HepG2 (cell line): ENCODE results near the gene PAX4. TPM values are rescaled to one million over a fixed set of nuclear protein-coding genes. Genes with fewer than 3 reads are reported as not detected.

Source experiments
- ATAC-seq: fragments of 200-7000 bp; cut with Tn5 transposase; 3 replicates; pipeline ENCODE4 v1.9.1; 2020; ENCODE audit warnings: mild to moderate bottlenecking, moderate library complexity
- BruUV-seq: library from RNA; stranded (reverse); fragments of 400-500 nt; replicated peaks from 2 replicates; lab custom pipeline; 2021; lab: Mats Ljungman, UMichigan
- CTCF ChIA-PET: fragments of 300-600 bp; formaldehyde crosslinking; extraction: SDS; loops from one replicate; lab custom pipeline; 2021; ENCODE audit warnings: low total read pairs, inconsistent platforms, low intra/inter-chr PET ratio; lab: Yijun Ruan, JAX
- POLR2A ChIA-PET: fragments of 350-600 bp; sonication (Branson Sonifier 250); formaldehyde crosslinking; loops from one replicate; lab custom pipeline; 2020; ENCODE audit warnings: antibody characterized with exemption, inconsistent platforms; lab: Yijun Ruan, JAX
- DNase-seq: peaks from one replicate; pipeline ENCODE4 v3.0.0-alpha.2; 2015; ENCODE audit warnings: low spot score
- FAIRE-seq: peaks from 3 replicates; lab custom pipeline; 2011; peaks lifted over from hg19 to GRCh38; lab: Jason Lieb, UNC
- H2AFZ ChIP-seq: one replicate; pipeline ENCODE4 v1.6.1; 2011; ENCODE audit warnings: low read length, inconsistent platforms
- H3K27ac ChIP-seq: fragments of 300-600 bp; 3 replicates; pipeline ENCODE4 v1.8.0; 2011; ENCODE audit warnings: mixed run types, mild to moderate bottlenecking, mixed read lengths, low read length, inconsistent platforms; ENCODE audit not compliant: insufficient read depth; ENCODE audit errors: extremely low read length
- H3K27me3 ChIP-seq, 2 experiments: fragments of 200-600 bp in 1 of 2; 2 replicates in 1 of 2; 3 replicates in 1 of 2; pipeline versions ENCODE4 v1.6.0 to v1.8.0; 2011; ENCODE audit warnings: low read length in 2 of 2, mild to moderate bottlenecking in 2 of 2, moderate library complexity in 2 of 2, inconsistent platforms in 1 of 2; ENCODE audit not compliant: insufficient read depth in 2 of 2, control insufficient read depth in 1 of 2
- H3K36me3 ChIP-seq, 2 experiments: fragments of 200-600 bp in 1 of 2; replicated peaks in 1 of 2; 2 replicates in 1 of 2; 3 replicates in 1 of 2; pipeline versions ENCODE4 v1.5.1 to v1.8.0; 2011; ENCODE audit warnings: low read length in 2 of 2, inconsistent platforms in 1 of 2; ENCODE audit not compliant: insufficient read depth in 2 of 2, control insufficient read depth in 1 of 2
- H3K4me1 ChIP-seq: 2 replicates; pipeline ENCODE4 v1.5.1; 2012; ENCODE audit warnings: low read length, inconsistent platforms; ENCODE audit not compliant: insufficient read depth
- H3K4me2 ChIP-seq: 2 replicates; pipeline ENCODE4 v1.6.0; 2011; ENCODE audit warnings: low read depth, low read length, inconsistent platforms
- H3K4me3 ChIP-seq, 3 experiments: fragments of 200-600 bp in 1 of 3; sonication (generic), shearing (Covaris generic) in 1 of 3; replicated peaks in 1 of 3; 2 replicates each; pipeline ENCODE4 v1.5.1; 2011 to 2016; ENCODE audit warnings: low read length in 3 of 3, inconsistent platforms in 2 of 3, low read depth in 2 of 3, mild to moderate bottlenecking in 2 of 3, control low read depth in 1 of 3, mixed read lengths in 1 of 3; ENCODE audit not compliant: insufficient read depth in 1 of 3
- H3K79me2 ChIP-seq: one replicate; pipeline ENCODE4 v1.6.1; 2011; ENCODE audit warnings: low read length, inconsistent platforms; ENCODE audit not compliant: insufficient read depth
- H3K9ac ChIP-seq: 2 replicates; pipeline ENCODE4 v1.6.0; 2011; ENCODE audit warnings: mild to moderate bottlenecking, low read depth, low read length, inconsistent platforms; ENCODE audit not compliant: insufficient read depth
- H3K9me3 ChIP-seq: 2 replicates; pipeline ENCODE4 v1.5.1; 2012; ENCODE audit warnings: mild to moderate bottlenecking, low read length
- H4K20me1 ChIP-seq: 2 replicates; pipeline ENCODE4 v1.6.0; 2011; ENCODE audit warnings: inconsistent platforms, mild to moderate bottlenecking, low read length, moderate library complexity; ENCODE audit not compliant: insufficient read depth
- ARID2 ChIP-seq: sonication (generic); formaldehyde crosslinking; IDR thresholded peaks from 2 replicates; pipeline ENCODE4 v1.8.1; 2022; ENCODE audit warnings: mild to moderate bottlenecking, missing genetic modification reagents, borderline replicate concordance
- BCL6 ChIP-seq: IDR thresholded peaks from 2 replicates; pipeline ENCODE4 v1.6.1; 2016; ENCODE audit warnings: missing genetic modification reagents, missing compliant biosample characterization
- KLF11 ChIP-seq: IDR thresholded peaks from 2 replicates; pipeline ENCODE4 v1.6.1; 2016; ENCODE audit warnings: missing compliant biosample characterization
- KLF13 ChIP-seq: sonication (generic); formaldehyde crosslinking; IDR thresholded peaks from 2 replicates; pipeline ENCODE4 v1.4.0; 2020; ENCODE audit warnings: mild to moderate bottlenecking, missing genetic modification reagents
- MAFF ChIP-seq: IDR thresholded peaks from 2 replicates; pipeline ENCODE4 v1.6.1; 2011; ENCODE audit warnings: low read depth, low read length, improper control_type of control experiment
- MED1 ChIP-seq: sonication (generic); formaldehyde crosslinking; IDR thresholded peaks from 2 replicates; pipeline ENCODE4 v1.4.0; 2020; ENCODE audit warnings: missing genetic modification reagents
- NCOR1 ChIP-seq: fragments of 200-600 bp; sonication (generic); IDR thresholded peaks from 2 replicates; pipeline ENCODE4 v1.7.0; 2017; ENCODE audit warnings: antibody characterized with exemption, low read length, borderline replicate concordance
- SNAPC2 ChIP-seq: sonication (generic); formaldehyde crosslinking; IDR thresholded peaks from 2 replicates; pipeline ENCODE4 v1.8.1; 2022; ENCODE audit warnings: mild to moderate bottlenecking, missing genetic modification reagents
- WGBS: methylation state at CpG from one replicate; pipeline ENCODE4 v1.1.6; 2017; ENCODE audit warnings: low lambda C conversion rate; 5-methylcytosine and 5-hydroxymethylcytosine counted together
- in situ Hi-C: cut with HindIII; loops from 2 replicates; pipeline ENCODE4 v1.10.0; 2017; ENCODE audit warnings: low pct_unique_long_range_greater_than_20kb; ENCODE audit not compliant: extremely low pct_ligation_motif_present
- intact Hi-C: fragments of 100-400 bp; cut with micrococcal nuclease; formaldehyde crosslinking; loops from one replicate; pipeline ENCODE4 v1.10.0; 2022; ENCODE audit not compliant: unreplicated experiment
- polyA plus RNA-seq, 8 experiments: library from polyadenylated mRNA; depleted of rRNA in 3 of 8; stranded (reverse) in 7 of 8; unstranded in 1 of 8; fragments of >200 nt; fragmentation: Illumina TruSeq in 4 of 8; extraction: Trizol in 4 of 8; gene quantifications; 2 replicates each; pipeline versions ENCODE4 v1.2.1 to v1.2.3, GENCODE V29; 2011 to 2016; ENCODE audit warnings: low read depth in 4 of 8, missing spikeins in 1 of 8, mixed read lengths in 1 of 8; ENCODE audit not compliant: insufficient read depth in 1 of 8
- total RNA-seq, 5 experiments: library from RNA; depleted of rRNA; stranded (reverse); fragments of >200 nt; fragmentation: Illumina TruSeq; extraction: Trizol; gene quantifications; 2 replicates each; pipeline ENCODE4 v1.2.3, GENCODE V29; 2016; ENCODE audit warnings: low read depth in 1 of 5
- TF ChIP-seq, protein P1 (sequence below): sonication (generic); formaldehyde crosslinking; conservative IDR thresholded peaks from 2 replicates; pipeline ENCODE4 v1.8.0; 2022; ENCODE audit warnings: missing genetic modification reagents
- TF ChIP-seq, protein P2 (sequence below): sonication (generic); formaldehyde crosslinking; IDR thresholded peaks from 2 replicates; pipeline ENCODE4 v1.4.0; 2020; ENCODE audit warnings: missing genetic modification reagents
- TF ChIP-seq, protein P3 (sequence below): sonication (generic); formaldehyde crosslinking; IDR thresholded peaks from 2 replicates; pipeline ENCODE4 v1.4.0; 2020; ENCODE audit warnings: missing genetic modification reagents
- TF ChIP-seq, protein P4 (sequence below): sonication (generic); formaldehyde crosslinking; IDR thresholded peaks from 2 replicates; pipeline ENCODE4 v1.4.0; 2020; ENCODE audit warnings: low read depth, mild to moderate bottlenecking, missing genetic modification reagents
- TF ChIP-seq, protein P5 (sequence below): sonication (generic); formaldehyde crosslinking; IDR thresholded peaks from 2 replicates; pipeline ENCODE4 v1.9.0; 2021; ENCODE audit warnings: mild to moderate bottlenecking, missing genetic modification reagents

Gene PAX4
- total and polyA plus RNA-seq, 2 of the 13 experiments (the other 11 are each of a cell fraction or from before 2014, with no cell fraction given): not detected

DNA sequence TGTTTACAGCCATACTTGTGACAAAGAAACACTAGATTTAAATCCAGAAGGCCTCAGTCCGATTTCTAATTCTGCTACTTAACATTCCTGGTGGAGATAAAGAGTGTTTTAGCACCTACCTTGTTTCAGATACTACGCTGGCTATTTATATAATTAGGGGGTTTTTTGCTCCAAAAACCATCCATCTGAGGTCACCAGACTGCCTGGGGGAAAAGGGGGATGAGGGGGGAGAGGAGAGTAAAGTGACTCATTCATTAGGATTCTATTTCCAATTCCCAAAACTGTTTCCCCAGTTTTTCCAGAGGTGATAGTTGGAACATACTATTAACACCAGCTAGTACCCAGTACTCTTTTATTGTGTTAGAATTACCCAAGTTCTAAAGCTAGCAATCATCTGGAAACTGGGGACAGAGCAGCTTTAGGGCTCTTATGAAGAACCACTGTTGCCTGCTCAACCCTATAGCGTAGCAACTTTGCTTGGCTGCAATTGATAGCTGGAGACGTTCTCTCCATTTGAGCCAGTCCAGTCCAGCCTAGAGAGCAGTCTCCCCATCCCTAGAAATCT, 39.1 kb downstream of the PAX4 start:
- Histone ChIP-seq H3K9me3 (no peaks in the 10 kb centered on the region), H3K4me3 (no peak overlapping the region), H3K4me2 (no peak overlapping the region), H2AFZ (no peak overlapping the region), H3K27me3 (no peaks in the 10 kb centered on the region), H3K9ac (no peak overlapping the region), H3K36me3 (peaks cover 0 to 4% of the 10 kb centered on the region in 2 experiments; a peak in 3 of 5 replicates), H3K4me1 (peaks cover 37% of the 10 kb centered on the region), H3K27ac (no peak overlapping the region), H4K20me1 (no peaks in the 10 kb centered on the region; the same call in 1 of the 2 replicates), H3K79me2 (peaks cover 2% of the 10 kb centered on the region)
- CTCF ChIA-PET: no interaction called here
- FAIRE-seq: no peak
- POLR2A ChIA-PET: interaction anchor here (1.0 kb wide), 1 partner anchor 9 kb away, joined by 3 read pairs; the partner anchor contains the start of gene ARF5
- WGBS: 94% methylated on average over 4 of the region's 4 CpGs
- no peak for DNase-seq
- in situ Hi-C loops (no loop called here), intact Hi-C loops (loop anchor here (2.0 kb wide), 1 partner anchor 74 kb away; no protein-coding TSS in a partner anchor)
- BruUV-seq: no TSS peak
- ATAC-seq: no peak
- TF ChIP-seq, protein P1, sequence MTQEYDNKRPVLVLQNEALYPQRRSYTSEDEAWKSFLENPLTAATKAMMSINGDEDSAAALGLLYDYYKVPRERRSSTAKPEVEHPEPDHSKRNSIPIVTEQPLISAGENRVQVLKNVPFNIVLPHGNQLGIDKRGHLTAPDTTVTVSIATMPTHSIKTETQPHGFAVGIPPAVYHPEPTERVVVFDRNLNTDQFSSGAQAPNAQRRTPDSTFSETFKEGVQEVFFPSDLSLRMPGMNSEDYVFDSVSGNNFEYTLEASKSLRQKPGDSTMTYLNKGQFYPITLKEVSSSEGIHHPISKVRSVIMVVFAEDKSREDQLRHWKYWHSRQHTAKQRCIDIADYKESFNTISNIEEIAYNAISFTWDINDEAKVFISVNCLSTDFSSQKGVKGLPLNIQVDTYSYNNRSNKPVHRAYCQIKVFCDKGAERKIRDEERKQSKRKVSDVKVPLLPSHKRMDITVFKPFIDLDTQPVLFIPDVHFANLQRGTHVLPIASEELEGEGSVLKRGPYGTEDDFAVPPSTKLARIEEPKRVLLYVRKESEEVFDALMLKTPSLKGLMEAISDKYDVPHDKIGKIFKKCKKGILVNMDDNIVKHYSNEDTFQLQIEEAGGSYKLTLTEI: no peak
- TF ChIP-seq SNAPC2 (CRISPR knock-in tag) (no peak), KLF11 (CRISPR knock-in tag) (no peak), BCL6 (CRISPR knock-in tag) (no peak), MED1 (no peak), NCOR1 (no peak), KLF13 (CRISPR knock-in tag) (no peak), ARID2 (CRISPR knock-in tag) (no peak), MAFF (no peak)
- TF ChIP-seq, protein P2, sequence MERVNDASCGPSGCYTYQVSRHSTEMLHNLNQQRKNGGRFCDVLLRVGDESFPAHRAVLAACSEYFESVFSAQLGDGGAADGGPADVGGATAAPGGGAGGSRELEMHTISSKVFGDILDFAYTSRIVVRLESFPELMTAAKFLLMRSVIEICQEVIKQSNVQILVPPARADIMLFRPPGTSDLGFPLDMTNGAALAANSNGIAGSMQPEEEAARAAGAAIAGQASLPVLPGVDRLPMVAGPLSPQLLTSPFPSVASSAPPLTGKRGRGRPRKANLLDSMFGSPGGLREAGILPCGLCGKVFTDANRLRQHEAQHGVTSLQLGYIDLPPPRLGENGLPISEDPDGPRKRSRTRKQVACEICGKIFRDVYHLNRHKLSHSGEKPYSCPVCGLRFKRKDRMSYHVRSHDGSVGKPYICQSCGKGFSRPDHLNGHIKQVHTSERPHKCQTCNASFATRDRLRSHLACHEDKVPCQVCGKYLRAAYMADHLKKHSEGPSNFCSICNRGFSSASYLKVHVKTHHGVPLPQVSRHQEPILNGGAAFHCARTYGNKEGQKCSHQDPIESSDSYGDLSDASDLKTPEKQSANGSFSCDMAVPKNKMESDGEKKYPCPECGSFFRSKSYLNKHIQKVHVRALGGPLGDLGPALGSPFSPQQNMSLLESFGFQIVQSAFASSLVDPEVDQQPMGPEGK (CRISPR knock-in tag): no peak
- TF ChIP-seq, protein P3, sequence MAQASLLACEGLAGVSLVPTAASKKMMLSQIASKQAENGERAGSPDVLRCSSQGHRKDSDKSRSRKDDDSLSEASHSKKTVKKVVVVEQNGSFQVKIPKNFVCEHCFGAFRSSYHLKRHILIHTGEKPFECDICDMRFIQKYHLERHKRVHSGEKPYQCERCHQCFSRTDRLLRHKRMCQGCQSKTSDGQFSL (CRISPR knock-in tag): no peak
- TF ChIP-seq, protein P4, sequence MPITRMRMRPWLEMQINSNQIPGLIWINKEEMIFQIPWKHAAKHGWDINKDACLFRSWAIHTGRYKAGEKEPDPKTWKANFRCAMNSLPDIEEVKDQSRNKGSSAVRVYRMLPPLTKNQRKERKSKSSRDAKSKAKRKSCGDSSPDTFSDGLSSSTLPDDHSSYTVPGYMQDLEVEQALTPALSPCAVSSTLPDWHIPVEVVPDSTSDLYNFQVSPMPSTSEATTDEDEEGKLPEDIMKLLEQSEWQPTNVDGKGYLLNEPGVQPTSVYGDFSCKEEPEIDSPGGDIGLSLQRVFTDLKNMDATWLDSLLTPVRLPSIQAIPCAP: no peak
- TF ChIP-seq, protein P5, sequence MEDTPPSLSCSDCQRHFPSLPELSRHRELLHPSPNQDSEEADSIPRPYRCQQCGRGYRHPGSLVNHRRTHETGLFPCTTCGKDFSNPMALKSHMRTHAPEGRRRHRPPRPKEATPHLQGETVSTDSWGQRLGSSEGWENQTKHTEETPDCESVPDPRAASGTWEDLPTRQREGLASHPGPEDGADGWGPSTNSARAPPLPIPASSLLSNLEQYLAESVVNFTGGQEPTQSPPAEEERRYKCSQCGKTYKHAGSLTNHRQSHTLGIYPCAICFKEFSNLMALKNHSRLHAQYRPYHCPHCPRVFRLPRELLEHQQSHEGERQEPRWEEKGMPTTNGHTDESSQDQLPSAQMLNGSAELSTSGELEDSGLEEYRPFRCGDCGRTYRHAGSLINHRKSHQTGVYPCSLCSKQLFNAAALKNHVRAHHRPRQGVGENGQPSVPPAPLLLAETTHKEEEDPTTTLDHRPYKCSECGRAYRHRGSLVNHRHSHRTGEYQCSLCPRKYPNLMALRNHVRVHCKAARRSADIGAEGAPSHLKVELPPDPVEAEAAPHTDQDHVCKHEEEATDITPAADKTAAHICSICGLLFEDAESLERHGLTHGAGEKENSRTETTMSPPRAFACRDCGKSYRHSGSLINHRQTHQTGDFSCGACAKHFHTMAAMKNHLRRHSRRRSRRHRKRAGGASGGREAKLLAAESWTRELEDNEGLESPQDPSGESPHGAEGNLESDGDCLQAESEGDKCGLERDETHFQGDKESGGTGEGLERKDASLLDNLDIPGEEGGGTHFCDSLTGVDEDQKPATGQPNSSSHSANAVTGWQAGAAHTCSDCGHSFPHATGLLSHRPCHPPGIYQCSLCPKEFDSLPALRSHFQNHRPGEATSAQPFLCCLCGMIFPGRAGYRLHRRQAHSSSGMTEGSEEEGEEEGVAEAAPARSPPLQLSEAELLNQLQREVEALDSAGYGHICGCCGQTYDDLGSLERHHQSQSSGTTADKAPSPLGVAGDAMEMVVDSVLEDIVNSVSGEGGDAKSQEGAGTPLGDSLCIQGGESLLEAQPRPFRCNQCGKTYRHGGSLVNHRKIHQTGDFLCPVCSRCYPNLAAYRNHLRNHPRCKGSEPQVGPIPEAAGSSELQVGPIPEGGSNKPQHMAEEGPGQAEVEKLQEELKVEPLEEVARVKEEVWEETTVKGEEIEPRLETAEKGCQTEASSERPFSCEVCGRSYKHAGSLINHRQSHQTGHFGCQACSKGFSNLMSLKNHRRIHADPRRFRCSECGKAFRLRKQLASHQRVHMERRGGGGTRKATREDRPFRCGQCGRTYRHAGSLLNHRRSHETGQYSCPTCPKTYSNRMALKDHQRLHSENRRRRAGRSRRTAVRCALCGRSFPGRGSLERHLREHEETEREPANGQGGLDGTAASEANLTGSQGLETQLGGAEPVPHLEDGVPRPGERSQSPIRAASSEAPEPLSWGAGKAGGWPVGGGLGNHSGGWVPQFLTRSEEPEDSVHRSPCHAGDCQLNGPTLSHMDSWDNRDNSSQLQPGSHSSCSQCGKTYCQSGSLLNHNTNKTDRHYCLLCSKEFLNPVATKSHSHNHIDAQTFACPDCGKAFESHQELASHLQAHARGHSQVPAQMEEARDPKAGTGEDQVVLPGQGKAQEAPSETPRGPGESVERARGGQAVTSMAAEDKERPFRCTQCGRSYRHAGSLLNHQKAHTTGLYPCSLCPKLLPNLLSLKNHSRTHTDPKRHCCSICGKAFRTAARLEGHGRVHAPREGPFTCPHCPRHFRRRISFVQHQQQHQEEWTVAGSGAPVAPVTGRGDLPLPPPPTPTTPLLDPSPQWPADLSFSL (CRISPR knock-in tag): no peak
